HepG2 (cell line): Measurements from ENCODE around the gene SRRT. TPM values are rescaled to one million over a fixed set of nuclear protein-coding genes. Genes with fewer than 3 reads are reported as not detected.
A peak's percentile ranks its signal among the peaks of the same experiment; 100 is the strongest.

Experiments used
- ATAC-seq: fragments of 200-7000 bp; cut with Tn5 transposase; 3 replicates; pipeline ENCODE4 v1.9.1; 2020; ENCODE audit warnings: mild to moderate bottlenecking, moderate library complexity
- BruUV-seq: library from RNA; stranded (reverse); fragments of 400-500 nt; replicated peaks from 2 replicates; lab custom pipeline; 2021; lab: Mats Ljungman, UMichigan
- CTCF ChIA-PET: fragments of 300-600 bp; formaldehyde crosslinking; extraction: SDS; loops from one replicate; lab custom pipeline; 2021; ENCODE audit warnings: low total read pairs, inconsistent platforms, low intra/inter-chr PET ratio; lab: Yijun Ruan, JAX
- POLR2A ChIA-PET: fragments of 350-600 bp; sonication (Branson Sonifier 250); formaldehyde crosslinking; loops from one replicate; lab custom pipeline; 2020; ENCODE audit warnings: antibody characterized with exemption, inconsistent platforms; lab: Yijun Ruan, JAX
- DNase-seq: peaks from one replicate; pipeline ENCODE4 v3.0.0-alpha.2; 2015; ENCODE audit warnings: low spot score
- FAIRE-seq: peaks from 3 replicates; lab custom pipeline; 2011; peaks lifted over from hg19 to GRCh38; lab: Jason Lieb, UNC
- H2AFZ ChIP-seq: one replicate; pipeline ENCODE4 v1.6.1; 2011; ENCODE audit warnings: low read length, inconsistent platforms
- H3K27ac ChIP-seq: fragments of 300-600 bp; 3 replicates; pipeline ENCODE4 v1.8.0; 2011; ENCODE audit warnings: mixed run types, mild to moderate bottlenecking, mixed read lengths, low read length, inconsistent platforms; ENCODE audit not compliant: insufficient read depth; ENCODE audit errors: extremely low read length
- H3K27me3 ChIP-seq, 2 experiments: fragments of 200-600 bp in 1 of 2; 2 replicates in 1 of 2; 3 replicates in 1 of 2; pipeline versions ENCODE4 v1.6.0 to v1.8.0; 2011; ENCODE audit warnings: low read length in 2 of 2, mild to moderate bottlenecking in 2 of 2, moderate library complexity in 2 of 2, inconsistent platforms in 1 of 2; ENCODE audit not compliant: insufficient read depth in 2 of 2, control insufficient read depth in 1 of 2
- H3K36me3 ChIP-seq, 2 experiments: fragments of 200-600 bp in 1 of 2; replicated peaks in 1 of 2; 2 replicates in 1 of 2; 3 replicates in 1 of 2; pipeline versions ENCODE4 v1.5.1 to v1.8.0; 2011; ENCODE audit warnings: low read length in 2 of 2, inconsistent platforms in 1 of 2; ENCODE audit not compliant: insufficient read depth in 2 of 2, control insufficient read depth in 1 of 2
- H3K4me1 ChIP-seq: 2 replicates; pipeline ENCODE4 v1.5.1; 2012; ENCODE audit warnings: low read length, inconsistent platforms; ENCODE audit not compliant: insufficient read depth
- H3K4me2 ChIP-seq: 2 replicates; pipeline ENCODE4 v1.6.0; 2011; ENCODE audit warnings: low read depth, low read length, inconsistent platforms
- H3K4me3 ChIP-seq, 3 experiments: fragments of 200-600 bp in 1 of 3; sonication (generic), shearing (Covaris generic) in 1 of 3; replicated peaks in 1 of 3; 2 replicates each; pipeline ENCODE4 v1.5.1; 2011 to 2016; ENCODE audit warnings: low read length in 3 of 3, inconsistent platforms in 2 of 3, low read depth in 2 of 3, mild to moderate bottlenecking in 2 of 3, control low read depth in 1 of 3, mixed read lengths in 1 of 3; ENCODE audit not compliant: insufficient read depth in 1 of 3
- H3K79me2 ChIP-seq: one replicate; pipeline ENCODE4 v1.6.1; 2011; ENCODE audit warnings: low read length, inconsistent platforms; ENCODE audit not compliant: insufficient read depth
- H3K9ac ChIP-seq: 2 replicates; pipeline ENCODE4 v1.6.0; 2011; ENCODE audit warnings: mild to moderate bottlenecking, low read depth, low read length, inconsistent platforms; ENCODE audit not compliant: insufficient read depth
- H3K9me3 ChIP-seq: 2 replicates; pipeline ENCODE4 v1.5.1; 2012; ENCODE audit warnings: mild to moderate bottlenecking, low read length
- H4K20me1 ChIP-seq: 2 replicates; pipeline ENCODE4 v1.6.0; 2011; ENCODE audit warnings: inconsistent platforms, mild to moderate bottlenecking, low read length, moderate library complexity; ENCODE audit not compliant: insufficient read depth
- POLR2AphosphoS2 ChIP-seq: IDR thresholded peaks from 2 replicates; pipeline ENCODE4 v1.6.1; 2011; ENCODE audit warnings: low read depth, low read length, improper control_type of control experiment
- SNRNP70 ChIP-seq: fragments of 200-400 bp; formaldehyde crosslinking; IDR thresholded peaks from 2 replicates; pipeline ENCODE4 v1.6.1; 2017; ENCODE audit warnings: mild to moderate bottlenecking, low read depth, low read length, moderate library complexity
- ZHX2 ChIP-seq, 2 experiments: sonication (generic) in 1 of 2; formaldehyde crosslinking in 1 of 2; IDR thresholded peaks; 2 replicates each; pipeline versions ENCODE4 v1.6.1 to v1.9.0; 2014 to 2022; ENCODE audit warnings: antibody characterized with exemption in 1 of 2, borderline replicate concordance in 1 of 2, inconsistent platforms in 1 of 2, low read depth in 1 of 2, missing genetic modification reagents in 1 of 2
- ZNF292 ChIP-seq: sonication (generic); formaldehyde crosslinking; IDR thresholded peaks from 2 replicates; pipeline ENCODE4 v1.8.1; 2022; ENCODE audit warnings: mild to moderate bottlenecking, low read depth, missing genetic modification reagents, borderline replicate concordance
- ZSCAN25 ChIP-seq: sonication (generic); formaldehyde crosslinking; IDR thresholded peaks from 2 replicates; pipeline ENCODE4 v1.8.0; 2022; ENCODE audit warnings: mild to moderate bottlenecking, missing genetic modification reagents
- WGBS: methylation state at CpG from one replicate; pipeline ENCODE4 v1.1.6; 2017; ENCODE audit warnings: low lambda C conversion rate; 5-methylcytosine and 5-hydroxymethylcytosine counted together
- in situ Hi-C: cut with HindIII; loops from 2 replicates; pipeline ENCODE4 v1.10.0; 2017; ENCODE audit warnings: low pct_unique_long_range_greater_than_20kb; ENCODE audit not compliant: extremely low pct_ligation_motif_present
- intact Hi-C: fragments of 100-400 bp; cut with micrococcal nuclease; formaldehyde crosslinking; loops from one replicate; pipeline ENCODE4 v1.10.0; 2022; ENCODE audit not compliant: unreplicated experiment
- polyA plus RNA-seq, 8 experiments: library from polyadenylated mRNA; depleted of rRNA in 3 of 8; stranded (reverse) in 7 of 8; unstranded in 1 of 8; fragments of >200 nt; fragmentation: Illumina TruSeq in 4 of 8; extraction: Trizol in 4 of 8; gene quantifications; 2 replicates each; pipeline versions ENCODE4 v1.2.1 to v1.2.3, GENCODE V29; 2011 to 2016; ENCODE audit warnings: low read depth in 4 of 8, missing spikeins in 1 of 8, mixed read lengths in 1 of 8; ENCODE audit not compliant: insufficient read depth in 1 of 8
- total RNA-seq, 5 experiments: library from RNA; depleted of rRNA; stranded (reverse); fragments of >200 nt; fragmentation: Illumina TruSeq; extraction: Trizol; gene quantifications; 2 replicates each; pipeline ENCODE4 v1.2.3, GENCODE V29; 2016; ENCODE audit warnings: low read depth in 1 of 5

The SRRT gene
- total and polyA plus RNA-seq, 2 of the 13 experiments (the other 11 are each of a cell fraction or from before 2014, with no cell fraction given): 26.2 to 106 TPM

GRCh38 chr7:100830396-100830795, 44.5 kb upstream of the SRRT start:
- H3K9me3 ChIP-seq: no peaks in the 10 kb centered on the region
- H3K79me2 ChIP-seq: peaks cover 25% of the 10 kb centered on the region
- intact Hi-C loops: no loop called here
- no peak overlapping the region for H3K4me2 ChIP-seq
- no peak overlapping the region for H3K4me3 ChIP-seq
- H3K9ac ChIP-seq: no peak overlapping the region
- no peaks in the 10 kb centered on the region for H3K36me3 ChIP-seq
- FAIRE-seq: no peak
- TF ChIP-seq ZNF292: no peak
- no peak for TF ChIP-seq SNRNP70
- no peak for TF ChIP-seq POLR2AphosphoS2
- no peak for TF ChIP-seq ZHX2 (IDR thresholded peaks at IDR 0.05; ENCODE audit: low read depth)
- no peak for TF ChIP-seq ZHX2 (CRISPR knock-in tag; IDR thresholded peaks at IDR 0.05; ENCODE audit: borderline replicate concordance)
- TF ChIP-seq ZSCAN25 (CRISPR knock-in tag): no peak
- ChIA-PET POLR2A (no interaction called here), CTCF (no interaction called here)
- 67% methylated on average over 4 of the region's 4 CpGs for WGBS
- H3K27ac ChIP-seq: peak overlapping the region; percentile 71
- ATAC-seq: no peak
- DNase-seq: no peak
- H3K27me3 ChIP-seq: no peaks in the 10 kb centered on the region; a peak in 2 of 5 replicates
- in situ Hi-C loops: no loop called here
- BruUV-seq: no TSS peak
- H3K4me1 ChIP-seq: peaks cover 69% of the 10 kb centered on the region
- H2AFZ ChIP-seq: no peak overlapping the region
- H4K20me1 ChIP-seq: peaks cover 8% of the 10 kb centered on the region; the same call in 1 of the 2 replicates
